Measurements from ENCODE around the gene MRPL48.

- TF ChIP-seq ZNF274 (IDR thresholded peaks at IDR 0.05; ENCODE audit: low read depth, low read length) (no peak), SUZ12 (IDR thresholded peaks at IDR 0.05; ENCODE audit: extremely low read depth, insufficient read depth, insufficient read length) (no peak), YY1 (IDR thresholded peaks at IDR 0.05; ENCODE audit: insufficient read depth, insufficient read length) (no peak)
These were observed 68.4 kb downstream of the MRPL48 start for GRCh38 chr11:73856031-73856567.

Data from NT2/D1 (cell line).